GM18498 (cell line): ENCODE results near the gene ADAP1.
"Not testable (repeated sequence)": the region's sequence is repeated elsewhere in the genome, so short reads cannot be mapped to it uniquely, and the experiment has no call there.

Source experiments
- ATAC-seq: cut with Tn5 transposase; IDR thresholded peaks from one replicate; pipeline ENCODE4 v1.9.1; 2021; ENCODE audit warnings: mild to moderate bottlenecking, moderate library complexity; ENCODE audit not compliant: unreplicated experiment

ADAP1 gene

DNA sequence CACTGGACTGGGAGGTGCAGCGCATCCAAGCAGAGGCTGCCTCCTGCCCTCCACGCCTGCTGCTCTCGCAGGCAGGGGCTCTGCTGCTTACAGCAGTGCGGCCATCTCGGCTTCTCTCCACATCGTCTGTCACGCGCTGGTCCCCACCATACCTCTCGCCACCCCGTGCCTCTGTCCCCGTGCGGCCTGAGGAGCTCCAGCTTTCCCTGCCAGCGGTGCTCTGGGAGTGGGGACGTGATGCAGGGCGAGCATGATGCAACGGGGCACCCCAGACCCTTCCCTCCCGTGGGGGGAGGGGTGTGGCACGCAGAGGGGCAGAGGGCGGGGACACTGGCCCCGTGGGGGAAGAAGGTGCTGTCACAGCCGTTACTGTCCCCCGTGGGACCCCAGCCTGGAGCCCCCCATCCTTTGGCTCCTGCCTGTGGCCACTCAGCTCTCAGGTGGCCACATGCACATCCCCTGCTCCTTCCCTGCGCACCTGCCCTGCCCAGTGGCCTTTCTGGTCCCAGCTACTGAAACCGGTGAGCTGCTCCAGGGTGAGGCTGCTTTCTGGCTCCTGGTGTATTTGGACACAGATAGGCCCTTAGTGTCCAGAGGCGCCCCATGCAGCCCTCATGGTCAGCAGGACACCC, 69.1 kb downstream of the ADAP1 start:
- no peak for ATAC-seq

GRCh38 chr7:884191-885003, 70.1 kb downstream of the ADAP1 start:
- no peak for ATAC-seq

DNA sequence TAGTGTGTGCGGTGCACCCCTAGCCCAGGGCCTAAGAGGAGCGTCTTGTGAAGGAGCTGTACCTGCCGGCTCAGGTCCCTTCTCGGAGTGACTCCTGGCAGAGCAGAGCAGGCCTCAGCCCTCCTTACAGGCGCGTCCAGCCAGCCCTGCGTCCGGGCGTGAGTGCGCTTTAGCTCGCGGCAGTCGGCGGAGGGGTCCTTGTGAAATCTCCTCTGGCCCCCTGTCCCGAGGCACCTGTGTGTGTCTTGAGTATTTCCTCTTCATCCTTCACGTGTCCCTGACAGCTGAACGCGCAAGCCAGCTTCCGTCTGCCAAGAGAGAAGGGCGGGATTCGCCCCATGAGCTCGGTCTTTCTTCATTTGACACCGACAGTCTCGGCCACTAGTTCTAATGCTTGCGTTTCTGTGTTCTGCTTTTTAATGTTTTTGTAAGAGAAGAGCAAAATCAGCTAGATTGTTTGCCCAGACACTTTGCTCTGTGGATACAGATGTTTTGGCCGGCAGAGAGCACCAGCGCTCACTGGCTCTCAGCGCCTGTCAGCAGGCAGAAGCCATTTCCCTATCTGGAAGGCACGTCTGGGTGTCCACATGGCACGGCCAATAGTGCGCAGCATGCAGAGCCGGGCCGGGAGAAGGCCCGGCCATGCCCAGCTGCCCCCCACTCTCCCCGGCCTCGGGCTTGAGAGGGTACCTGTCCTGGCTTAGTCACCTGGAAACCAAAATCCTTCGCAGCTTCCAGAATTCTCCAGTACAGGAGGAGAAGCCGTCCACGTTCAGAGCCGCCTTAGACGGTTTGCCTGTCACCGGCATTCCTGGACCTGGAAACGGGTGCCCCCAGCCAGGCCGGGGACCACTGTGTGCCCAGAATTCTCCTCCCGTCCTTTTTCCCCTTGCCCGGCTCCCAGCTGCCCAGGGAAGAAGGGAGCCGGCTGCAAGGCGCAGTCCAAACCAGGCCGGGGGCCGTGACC, 71.1 kb downstream of the ADAP1 start:
- no peak for ATAC-seq

DNA sequence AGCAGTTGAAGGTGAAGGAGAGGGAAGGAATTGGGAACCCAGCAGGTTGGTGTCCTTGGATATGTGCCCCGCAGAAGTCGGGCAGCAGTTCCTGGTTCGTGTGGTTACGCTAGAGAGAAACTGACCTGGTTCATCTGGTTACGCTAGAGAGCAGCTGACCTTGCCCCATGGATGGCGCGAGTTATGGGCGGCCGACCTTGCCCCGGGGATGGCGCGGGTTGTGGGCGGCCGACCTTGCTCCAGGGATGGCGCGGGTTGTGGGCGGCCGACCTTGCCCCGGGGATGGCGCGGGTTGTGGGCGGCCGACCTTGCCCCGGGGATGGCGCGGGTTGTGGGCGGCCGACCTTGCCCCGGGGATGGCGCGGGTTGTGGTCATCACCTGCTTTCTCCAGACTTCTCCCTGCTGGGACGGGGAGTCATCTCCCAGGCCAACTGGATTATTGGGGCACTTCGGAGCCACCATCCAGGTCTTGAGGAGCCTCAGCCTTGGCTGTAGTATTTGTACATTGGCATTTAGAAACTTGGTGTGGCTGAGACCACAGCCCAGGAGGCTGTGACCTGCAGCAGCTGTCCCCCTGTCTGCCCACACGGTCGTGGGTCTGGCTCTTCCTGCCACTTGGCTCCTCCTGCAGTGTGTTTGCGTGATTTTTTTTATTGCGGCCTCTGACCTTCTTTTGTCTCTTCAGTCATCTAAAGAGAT, 72.0 kb downstream of the ADAP1 start:
- no peak for ATAC-seq

DNA sequence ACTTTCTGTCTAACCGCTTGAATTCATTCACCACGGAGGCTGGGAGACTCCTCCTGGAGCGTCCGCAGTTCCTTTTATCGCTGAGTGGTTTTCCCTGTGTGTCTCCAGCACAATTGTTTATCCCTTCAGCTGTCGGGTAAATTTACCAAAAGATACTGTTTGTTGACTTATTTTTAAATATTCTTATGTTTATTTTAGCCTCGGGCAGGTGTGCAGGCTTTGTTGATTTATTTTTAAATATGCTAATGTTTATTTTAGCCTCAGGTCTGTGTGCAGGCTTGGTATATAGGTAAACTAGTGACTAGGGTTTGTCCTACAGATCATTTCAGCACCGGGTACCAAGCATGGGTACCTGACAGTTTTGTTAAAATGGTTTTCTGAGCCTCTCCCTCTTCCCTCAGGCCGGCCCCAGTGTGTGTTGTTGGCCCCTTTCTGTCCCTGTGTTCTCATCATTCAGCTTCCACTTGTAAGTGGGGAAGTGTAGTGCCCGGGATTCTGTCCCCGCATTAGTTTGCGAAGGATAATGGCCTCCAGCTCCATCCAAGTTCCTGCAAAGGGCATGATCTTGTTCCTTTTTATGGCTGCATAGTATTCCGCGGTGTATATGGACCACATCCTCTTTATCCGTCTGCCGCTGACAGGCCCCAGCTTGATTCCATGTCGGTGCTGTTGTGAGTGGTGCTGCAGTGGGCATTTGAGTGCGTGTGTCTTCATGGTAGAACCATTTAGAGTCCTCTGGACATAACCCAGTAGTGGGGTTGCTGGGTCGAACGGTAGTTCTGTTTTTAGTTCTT, 72.8 kb downstream of the ADAP1 start:
- no peak for ATAC-seq

DNA sequence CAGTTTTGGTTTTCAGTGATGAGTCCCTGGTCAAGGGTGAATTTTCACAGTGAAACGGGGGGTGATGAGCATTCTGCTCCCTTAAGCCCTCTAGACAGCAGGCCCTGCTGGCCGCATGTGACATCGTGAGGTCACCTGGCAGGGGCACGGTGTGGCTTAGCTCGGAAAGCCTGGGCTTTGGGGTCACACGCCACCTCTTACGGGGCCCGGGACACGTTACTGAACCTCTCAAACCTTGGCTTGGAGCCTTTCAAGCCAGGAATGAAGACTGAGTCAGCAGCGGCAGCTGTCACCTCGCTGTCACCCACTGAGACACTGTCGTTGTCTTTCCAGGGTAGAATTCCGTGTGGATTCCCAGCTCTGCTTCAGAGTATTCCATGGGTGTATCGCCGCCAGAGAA, 74.0 kb downstream of the ADAP1 start:
- no peak for ATAC-seq

DNA sequence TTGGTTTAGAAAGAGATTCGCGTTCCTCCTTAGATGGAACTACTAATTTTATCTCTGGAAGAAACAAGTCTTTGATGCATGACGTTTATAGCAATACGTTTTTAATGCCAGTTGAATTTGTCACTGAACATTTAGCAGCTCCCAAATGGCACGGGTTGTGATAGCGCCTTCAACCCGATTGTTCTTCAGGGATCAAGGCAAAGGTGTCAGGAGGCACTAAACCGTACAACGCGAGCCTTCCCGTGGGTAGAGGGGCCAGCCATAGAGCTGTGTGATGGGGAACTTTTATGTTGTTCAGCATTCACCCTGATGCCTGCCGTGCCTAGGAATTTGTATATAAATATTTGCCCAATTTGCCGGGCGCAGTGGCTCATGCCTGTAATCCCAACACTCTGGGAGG, 74.8 kb downstream of the ADAP1 start:
- no peak for ATAC-seq

- ATAC-seq: no peak
Observed at GRCh38 chr7:879093-879492, 75.4 kb downstream of the ADAP1 start.

GRCh38 chr7:877312-878232, 76.9 kb downstream of the ADAP1 start:
- no peak for ATAC-seq

- peak; percentile 23 for ATAC-seq
Observed at GRCh38 chr7:876972-877311, 77.5 kb downstream of the ADAP1 start.

- peak; percentile 80 for ATAC-seq
Observed at GRCh38 chr7:876077-876971, 78.2 kb downstream of the ADAP1 start, which contains the start of gene GET4. GET4 (plus strand) TSS chr7:876554; CDS start chr7:876646, 92 bp downstream.

- ATAC-seq: no peak
Observed at GRCh38 chr7:875476-876076, 78.9 kb downstream of the ADAP1 start.

DNA sequence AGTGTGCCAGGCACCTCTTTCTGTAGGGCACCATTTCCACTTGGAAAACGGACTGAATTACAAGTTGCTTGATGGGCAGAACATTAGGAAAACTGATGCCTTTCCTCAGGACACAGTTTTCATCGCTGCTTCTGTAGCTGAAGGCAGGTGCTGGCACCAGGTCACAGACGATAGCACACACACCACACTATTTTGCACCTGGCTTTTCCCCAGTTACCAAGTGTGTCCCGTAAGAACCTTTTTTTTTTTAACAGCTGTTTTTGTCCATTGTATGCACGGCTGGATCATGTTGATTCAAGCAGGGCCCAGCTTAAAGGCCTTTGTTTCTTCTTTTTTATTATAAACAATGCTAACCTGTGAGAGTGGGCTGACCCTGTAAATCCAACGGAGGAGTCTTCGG, 79.4 kb downstream of the ADAP1 start:
- ATAC-seq: no peak

GRCh38 chr7:874031-874749, 80.3 kb downstream of the ADAP1 start:
- ATAC-seq: no peak

GRCh38 chr7:873367-874002, 81.0 kb downstream of the ADAP1 start:
- no peak for ATAC-seq

DNA sequence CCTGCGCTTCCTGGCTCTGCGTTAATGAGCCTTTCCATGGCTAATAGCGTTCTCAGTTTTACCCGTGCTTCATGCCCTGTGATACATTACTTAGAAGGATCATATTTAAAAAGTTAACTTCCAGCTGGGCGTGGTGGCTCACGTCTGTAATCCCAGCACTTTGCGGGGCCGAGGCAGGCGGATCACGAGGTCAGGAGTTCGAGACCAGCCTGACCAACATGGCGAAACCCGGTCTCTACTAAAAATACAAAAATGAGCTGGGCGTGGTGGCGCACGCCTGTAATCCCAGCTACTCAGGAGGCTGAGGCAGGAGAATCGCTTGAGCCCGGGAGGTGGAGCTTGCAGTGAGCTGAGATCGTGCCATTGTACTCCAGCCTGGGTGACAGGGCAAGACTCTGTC, 81.8 kb downstream of the ADAP1 start:
- ATAC-seq: not testable (repeated sequence)
